Liver (tissue), 3 donors: ENCODE data around the gene PRR30.

ENCODE experiments used
- HNF4A ChIP-seq, 2 donors: conservative IDR thresholded peaks; 2 replicates each; pipeline ENCODE4 v1.6.1; 2016; ENCODE audit warnings: antibody characterized with exemption in 2 of 2, mild to moderate bottlenecking in 2 of 2
- TF ChIP-seq, protein P1 (sequence below): fragments of 150-350 bp; IDR thresholded peaks from 2 replicates; pipeline ENCODE4 v1.5.1; 2017; ENCODE audit warnings: improper control_type of control experiment, low read depth, low read length; ENCODE audit not compliant: missing input control
- donor health status: healthy.
- donor health status: healthy.

GRCh38 chr2:27087823-27088410, 51.3 kb downstream of the PRR30 start:
- TF ChIP-seq, protein P1, sequence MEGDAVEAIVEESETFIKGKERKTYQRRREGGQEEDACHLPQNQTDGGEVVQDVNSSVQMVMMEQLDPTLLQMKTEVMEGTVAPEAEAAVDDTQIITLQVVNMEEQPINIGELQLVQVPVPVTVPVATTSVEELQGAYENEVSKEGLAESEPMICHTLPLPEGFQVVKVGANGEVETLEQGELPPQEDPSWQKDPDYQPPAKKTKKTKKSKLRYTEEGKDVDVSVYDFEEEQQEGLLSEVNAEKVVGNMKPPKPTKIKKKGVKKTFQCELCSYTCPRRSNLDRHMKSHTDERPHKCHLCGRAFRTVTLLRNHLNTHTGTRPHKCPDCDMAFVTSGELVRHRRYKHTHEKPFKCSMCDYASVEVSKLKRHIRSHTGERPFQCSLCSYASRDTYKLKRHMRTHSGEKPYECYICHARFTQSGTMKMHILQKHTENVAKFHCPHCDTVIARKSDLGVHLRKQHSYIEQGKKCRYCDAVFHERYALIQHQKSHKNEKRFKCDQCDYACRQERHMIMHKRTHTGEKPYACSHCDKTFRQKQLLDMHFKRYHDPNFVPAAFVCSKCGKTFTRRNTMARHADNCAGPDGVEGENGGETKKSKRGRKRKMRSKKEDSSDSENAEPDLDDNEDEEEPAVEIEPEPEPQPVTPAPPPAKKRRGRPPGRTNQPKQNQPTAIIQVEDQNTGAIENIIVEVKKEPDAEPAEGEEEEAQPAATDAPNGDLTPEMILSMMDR: no peak
- TF ChIP-seq HNF4A (conservative IDR thresholded peaks at IDR 0.05): peak; percentile 56 to 63
